ENCODE data around the gene ANTXR1. TPM values are rescaled to one million over a fixed set of nuclear protein-coding genes. Genes with fewer than 3 reads are reported as not detected.

ANTXR1 gene
- total RNA-seq, 1 experiment from 2014 or later, result 37.3 TPM

GRCh38 chr2:69131983-69132675 is 119.2 kb downstream of the ANTXR1 start:
- DNase-seq, result no peak

More at GRCh38 chr2:69131983-69132675, 119.2 kb downstream of the ANTXR1 start:
- no peak overlapping the region for H3K27ac ChIP-seq (ENCODE audit: insufficient read length, low read depth, low read length)
- H4K91ac ChIP-seq (ENCODE audit: insufficient read length, low read depth, low read length), result no peak overlapping the region
- H3K14ac ChIP-seq (ENCODE audit: insufficient read depth, low read length), result no peak overlapping the region
- no peak overlapping the region for H2BK120ac ChIP-seq (ENCODE audit: low read depth, low read length, poor library complexity, severe bottlenecking)
- H2AFZ ChIP-seq (ENCODE audit: low read length), result no peak overlapping the region
- no peak overlapping the region for H2AK5ac ChIP-seq (ENCODE audit: insufficient read length, low read length)
- H4K5ac ChIP-seq (ENCODE audit: insufficient read length, low read depth, low read length), result no peak overlapping the region
- no peaks in the 10 kb centered on the region for H3K27me3 ChIP-seq (ENCODE audit: insufficient read depth, low read length)
- no peak overlapping the region for H4K8ac ChIP-seq (replicated peaks; ENCODE audit: insufficient read length, low read depth, low read length)
- H3K18ac ChIP-seq (ENCODE audit: insufficient read length, low read depth, low read length), result no peak overlapping the region
- H3K79me1 ChIP-seq (ENCODE audit: insufficient read depth, low read depth, low read length, poor library complexity, severe bottlenecking), result no peaks in the 10 kb centered on the region
- H2BK12ac ChIP-seq (ENCODE audit: insufficient read length, low read depth, low read length), result no peak overlapping the region
- H3K4me1 Mint-ChIP-seq, result no peaks in the 10 kb centered on the region
- H3K23ac ChIP-seq (ENCODE audit: insufficient read length, low read depth, low read length), result no peak overlapping the region
- no peak overlapping the region for H3K4me3 Mint-ChIP-seq
- TF ChIP-seq CTCF (conservative IDR thresholded peaks at IDR 0.05), result no peak
- no peak overlapping the region for H3T11ph ChIP-seq (ENCODE audit: low read length)
- H3K9me3 ChIP-seq (ENCODE audit: control insufficient read depth, low read depth, low read length), result no peaks in the 10 kb centered on the region
- peaks cover 0 to 14% (median 6%) of the 10 kb centered on the region in 3 experiments; a peak in 3 of 7 replicates for H3K36me3 Mint-ChIP-seq (ENCODE audit: insufficient read depth in 1 of 3, low read depth in 3 of 3)
- H4K20me1 ChIP-seq (ENCODE audit: control insufficient read depth, insufficient read depth, insufficient read length), result no peaks in the 10 kb centered on the region
- H2BK5ac ChIP-seq (ENCODE audit: insufficient read length, low read length), result no peak overlapping the region
- H3K9ac ChIP-seq (ENCODE audit: extremely low read depth, insufficient read length, low read length), result no peak overlapping the region
- H3K79me2 ChIP-seq (ENCODE audit: insufficient read depth, low read length), result no peaks in the 10 kb centered on the region
- H2BK20ac ChIP-seq (ENCODE audit: low read depth, low read length, poor library complexity, severe bottlenecking), result no peak overlapping the region
- H3K4me2 ChIP-seq (ENCODE audit: insufficient read depth, insufficient read length, low read length), result no peak overlapping the region
- no peak overlapping the region for H2BK15ac ChIP-seq (ENCODE audit: low read depth, low read length)
- no CpG with 5 or more reads among the region's 4 CpGs for WGBS (ENCODE audit: extremely low coverage, insufficient read length, low lambda C conversion rate)
- no peaks in the 10 kb centered on the region for H3K9me3 Mint-ChIP-seq
- H3K23me2 ChIP-seq (ENCODE audit: insufficient read length, low read depth, low read length, poor library complexity, severe bottlenecking), result no peaks in the 10 kb centered on the region
- no peak overlapping the region for H3K4ac ChIP-seq (ENCODE audit: low read depth, low read length)
- no peaks in the 10 kb centered on the region for H3K27me3 Mint-ChIP-seq (ENCODE audit: low read depth)
- no peaks in the 10 kb centered on the region for H3K4me1 ChIP-seq (ENCODE audit: insufficient read depth, low read length)
- no peak overlapping the region for H3K56ac ChIP-seq (ENCODE audit: insufficient read length, low read depth, low read length)
- no peak overlapping the region for H3K27ac Mint-ChIP-seq
